GM18498 (cell line): ENCODE results near the gene SLC35E1.
"Not testable (repeated sequence)": the region's sequence is repeated elsewhere in the genome, so short reads cannot be mapped to it uniquely, and the experiment has no call there.

Experiments used
- ATAC-seq: cut with Tn5 transposase; IDR thresholded peaks from one replicate; pipeline ENCODE4 v1.9.1; 2021; ENCODE audit warnings: mild to moderate bottlenecking, moderate library complexity; ENCODE audit not compliant: unreplicated experiment

The SLC35E1 gene

GRCh38 chr19:16527334-16527935 is 44.8 kb downstream of the SLC35E1 start:
- ATAC-seq = no peak

- ATAC-seq = no peak
Measured at GRCh38 chr19:16525751-16526481, 46.3 kb downstream of the SLC35E1 start.

GRCh38 chr19:16524991-16525734 is 47.1 kb downstream of the SLC35E1 start:
- no peak for ATAC-seq

GRCh38 chr19:16522559-16523377 is 49.4 kb downstream of the SLC35E1 start:
- ATAC-seq = no peak

GRCh38 chr19:16521715-16522289 is 50.4 kb downstream of the SLC35E1 start:
- no peak for ATAC-seq

DNA sequence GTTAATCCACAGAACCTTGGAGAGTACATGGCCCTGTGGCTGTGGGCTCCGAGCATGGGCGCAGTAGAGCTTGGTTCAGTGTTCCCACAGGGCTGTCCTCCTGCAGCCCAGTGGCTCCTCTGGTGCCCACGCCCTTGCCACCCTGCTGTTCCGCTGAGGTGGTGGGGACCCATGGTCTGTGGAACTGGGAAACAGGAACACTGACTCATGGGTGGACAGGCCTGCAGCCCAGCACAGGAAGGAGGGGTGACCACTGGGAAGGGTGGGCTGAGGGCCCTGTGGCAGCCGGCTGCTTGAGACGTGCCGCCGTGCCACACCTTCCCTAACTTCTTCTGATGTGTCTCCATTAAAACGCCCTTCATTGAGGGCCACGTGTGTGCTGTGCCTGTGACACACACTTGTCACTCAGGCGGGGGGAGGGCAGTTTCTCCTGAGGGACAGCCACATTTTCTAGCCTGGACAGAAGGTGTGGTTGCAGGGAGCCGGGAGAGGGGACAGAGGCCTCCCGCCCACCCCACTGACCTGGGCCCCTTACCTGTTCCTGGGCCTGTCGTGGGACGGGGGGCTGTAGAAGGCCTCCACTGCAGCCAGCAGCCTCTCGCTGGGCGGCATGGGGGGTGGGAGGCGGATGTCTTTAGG is 51.1 kb downstream of the SLC35E1 start:
- no peak for ATAC-seq

DNA sequence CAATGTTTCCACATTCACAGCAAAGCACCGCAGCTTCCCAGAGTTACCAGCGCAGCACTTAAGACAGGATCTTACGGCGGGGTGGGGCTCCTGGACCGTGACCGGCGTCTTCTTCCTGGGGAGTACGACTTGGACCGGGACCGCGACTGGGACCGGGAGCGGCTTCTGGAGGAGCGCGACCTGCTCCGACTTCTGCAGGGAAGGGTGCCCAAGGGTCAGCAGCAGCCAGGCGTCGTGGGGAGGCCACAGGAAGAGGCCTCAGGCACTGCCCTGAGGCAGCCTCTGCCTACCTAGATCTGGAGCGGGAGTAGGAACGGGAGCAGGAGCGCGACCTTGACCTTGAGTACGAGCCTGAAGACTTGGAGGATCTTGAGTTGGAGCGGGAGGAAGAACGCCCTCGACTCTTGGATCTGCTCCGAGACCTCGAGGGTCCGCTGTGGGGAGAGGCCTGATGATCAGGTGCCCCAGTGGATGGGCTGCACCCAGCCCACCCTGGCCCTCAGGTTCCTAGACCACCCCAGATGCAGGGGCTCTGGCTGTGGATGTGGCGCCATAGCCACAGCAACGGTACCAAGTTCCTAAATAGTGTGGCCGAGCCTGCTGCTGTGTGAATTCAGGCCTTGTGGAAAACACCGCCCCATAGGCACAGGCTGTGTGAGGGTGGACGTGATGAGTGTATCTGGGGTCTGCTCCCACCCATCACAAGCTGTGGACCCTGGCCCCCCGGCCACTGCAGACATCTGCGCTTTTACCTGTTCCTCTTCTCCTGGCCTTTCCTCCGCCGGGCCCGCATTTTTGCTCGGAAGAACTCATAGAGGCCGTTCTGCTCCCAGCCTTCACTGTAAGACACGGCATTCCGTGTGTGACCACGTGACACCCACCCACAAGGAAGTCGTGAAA is 51.9 kb downstream of the SLC35E1 start:
- no peak for ATAC-seq

GRCh38 chr19:16519230-16519687 is 53.0 kb downstream of the SLC35E1 start:
- no peak for ATAC-seq

DNA sequence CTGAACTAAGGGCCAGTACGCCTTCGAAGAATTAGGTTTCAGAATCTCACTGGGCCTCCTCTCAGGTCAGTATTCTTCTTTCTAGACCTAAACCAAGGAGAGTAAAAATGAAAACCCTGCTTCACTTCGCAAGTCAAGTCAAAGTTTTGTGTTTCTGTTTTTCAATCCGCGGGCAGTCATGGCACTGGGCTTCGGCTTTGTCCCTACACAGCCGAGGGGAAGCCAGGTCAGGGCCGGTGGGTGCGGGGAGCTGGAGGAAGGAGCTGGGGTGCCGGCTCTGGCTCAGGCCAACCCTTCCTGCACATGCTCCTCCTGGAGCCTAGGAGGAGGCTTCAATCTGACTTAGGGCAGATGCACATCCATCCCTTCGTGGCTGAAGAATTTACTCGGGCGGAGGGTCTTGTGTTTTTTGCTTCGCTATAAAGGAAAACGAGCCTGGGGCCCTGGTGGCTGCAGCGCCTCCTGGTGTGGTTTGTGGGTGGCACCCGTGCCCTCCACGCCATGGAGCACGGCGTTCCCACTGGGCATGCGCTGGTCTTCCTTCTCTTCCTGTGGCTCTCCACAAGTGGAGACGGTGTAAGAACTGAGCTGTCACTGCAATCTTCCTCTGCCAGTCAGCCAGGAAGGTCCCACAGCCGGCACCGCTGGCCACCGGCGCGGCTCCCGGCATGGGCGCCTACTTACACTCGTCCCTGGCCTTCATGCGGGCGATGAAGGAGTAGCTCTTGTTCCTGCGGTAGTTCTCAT is 53.6 kb downstream of the SLC35E1 start:
- no peak for ATAC-seq

GRCh38 chr19:16518061-16518460 is 54.2 kb downstream of the SLC35E1 start:
- ATAC-seq = no peak

- no peak for ATAC-seq
Measured at GRCh38 chr19:16516923-16517610, 55.1 kb downstream of the SLC35E1 start.

- no peak for ATAC-seq
Measured at GRCh38 chr19:16516381-16516780, 55.8 kb downstream of the SLC35E1 start.

DNA sequence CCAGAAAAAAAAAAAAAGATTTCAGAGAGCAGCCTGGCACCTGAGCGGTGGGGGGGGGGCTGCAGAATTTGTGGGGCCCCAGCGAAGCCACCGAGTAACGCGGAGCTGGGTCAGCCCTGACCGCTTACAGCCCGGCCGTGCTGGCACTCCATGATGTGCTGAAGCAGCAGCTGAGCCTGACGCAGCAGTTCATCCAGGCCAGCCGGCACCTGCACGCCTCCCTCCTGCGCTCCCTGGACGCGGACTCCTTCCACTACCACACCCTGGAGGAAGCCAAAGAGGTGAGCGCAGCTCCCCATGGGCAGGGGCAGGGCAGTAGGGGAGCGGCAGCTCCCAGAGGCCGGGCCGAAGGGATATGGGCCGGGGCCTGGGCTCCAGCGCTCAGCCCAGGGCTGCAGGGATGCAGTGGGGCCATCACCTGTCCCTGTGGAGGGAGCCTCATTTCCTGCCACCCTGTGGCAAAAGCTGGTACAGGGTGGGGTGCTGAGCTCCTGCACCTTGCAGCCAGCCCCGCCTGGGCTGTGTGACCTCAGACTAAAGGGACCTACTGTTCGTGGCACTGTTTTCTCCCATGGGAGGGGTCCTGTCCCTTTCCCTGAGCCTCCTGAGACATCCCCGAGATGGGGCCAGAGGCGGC is 57.7 kb downstream of the SLC35E1 start:
- ATAC-seq = no peak

- ATAC-seq = not testable (repeated sequence)
Measured at GRCh38 chr19:16512611-16513010, 59.6 kb downstream of the SLC35E1 start.

GRCh38 chr19:16509141-16510061 is 62.8 kb downstream of the SLC35E1 start:
- no peak for ATAC-seq

DNA sequence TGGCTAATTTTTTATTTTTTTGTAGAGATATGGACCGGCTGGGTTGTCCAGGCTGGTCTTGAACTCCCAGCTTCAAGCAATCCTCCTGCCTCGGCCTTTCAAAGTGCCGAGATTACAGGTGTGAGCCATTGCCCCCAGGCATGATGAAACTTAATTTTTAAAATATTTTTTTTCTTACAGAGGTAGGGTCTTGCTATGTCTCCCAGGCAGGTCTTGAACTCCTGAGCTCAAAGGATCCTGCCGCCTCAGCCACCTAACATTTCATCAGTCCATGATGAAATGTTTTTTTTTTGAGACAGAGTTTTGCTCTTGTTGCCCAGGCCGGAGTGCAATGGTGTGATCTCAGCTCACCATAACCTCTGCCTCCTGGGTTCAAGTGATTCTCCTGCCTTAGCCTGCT is 63.7 kb downstream of the SLC35E1 start:
- no peak for ATAC-seq
